Stomach (tissue), 4 donors: Measurements from ENCODE around the gene PPM1E.

ENCODE experiments used
- CTCF ChIP-seq, 7 experiments: fragments of 450-650 bp in 4 of 7; fragments of 200-600 bp in 3 of 7; sonication (generic) in 3 of 7; IDR thresholded peaks; one replicate each; pipeline ENCODE4 v1.5.1; 2016 to 2019; ENCODE audit warnings: antibody characterized with exemption in 7 of 7, control low read depth in 2 of 7, mild to moderate bottlenecking in 1 of 7
- EP300 ChIP-seq: sonication (generic); formaldehyde crosslinking; IDR thresholded peaks from one replicate; pipeline ENCODE4 v1.6.1; 2017; ENCODE audit warnings: antibody characterized with exemption
- POLR2A ChIP-seq, 4 donors: fragments of 450-650 bp; IDR thresholded peaks; one replicate each; pipeline ENCODE4 v1.6.1; 2016; ENCODE audit warnings: antibody characterized with exemption in 4 of 4, control low read depth in 2 of 4, mild to moderate bottlenecking in 1 of 4, moderate library complexity in 1 of 4

GRCh38 chr17:58902322-58902721, 146.7 kb downstream of the PPM1E start:
- TF ChIP-seq EP300 (no peak), CTCF (IDR thresholded peaks at IDR 0.05) (no peak), POLR2A (IDR thresholded peaks at IDR 0.05) (no peak)
